PFSK-1 (cell line): ENCODE measurements around the gene RGS6.

Experiments
- FOXP2 ChIP-seq: optimal IDR thresholded peaks from 2 replicates; pipeline ENCODE3; 2011; ENCODE audit warnings: borderline replicate concordance, control low read depth, inconsistent platforms; ENCODE audit not compliant: insufficient read depth; ENCODE audit errors: extremely low read length, extremely low read depth
- POLR2AphosphoS5 ChIP-seq: IDR thresholded peaks from 2 replicates; pipeline ENCODE4 v1.6.1; 2012; ENCODE audit warnings: low read depth, mild to moderate bottlenecking, control low read depth, low read length, moderate library complexity
- SIN3A ChIP-seq: IDR thresholded peaks from 2 replicates; pipeline ENCODE4 v1.6.1; 2012; ENCODE audit warnings: mild to moderate bottlenecking, low read length, moderate library complexity, borderline replicate concordance; ENCODE audit not compliant: insufficient read depth
- TAF1 ChIP-seq: IDR thresholded peaks from 2 replicates; pipeline ENCODE4 v1.6.1; 2012; ENCODE audit warnings: low read length, control low read depth, borderline replicate concordance; ENCODE audit not compliant: insufficient read depth
- TF ChIP-seq, protein P1 (sequence below), 2 experiments: IDR thresholded peaks; 2 replicates each; pipeline versions ENCODE4 v1.6.1 to v1.8.0; 2011 to 2012; ENCODE audit warnings: low read depth in 2 of 2, low read length in 2 of 2, control low read depth in 1 of 2, inconsistent platforms in 1 of 2, mild to moderate bottlenecking in 1 of 2, moderate library complexity in 1 of 2; ENCODE audit not compliant: insufficient read depth in 1 of 2

Gene RGS6

DNA sequence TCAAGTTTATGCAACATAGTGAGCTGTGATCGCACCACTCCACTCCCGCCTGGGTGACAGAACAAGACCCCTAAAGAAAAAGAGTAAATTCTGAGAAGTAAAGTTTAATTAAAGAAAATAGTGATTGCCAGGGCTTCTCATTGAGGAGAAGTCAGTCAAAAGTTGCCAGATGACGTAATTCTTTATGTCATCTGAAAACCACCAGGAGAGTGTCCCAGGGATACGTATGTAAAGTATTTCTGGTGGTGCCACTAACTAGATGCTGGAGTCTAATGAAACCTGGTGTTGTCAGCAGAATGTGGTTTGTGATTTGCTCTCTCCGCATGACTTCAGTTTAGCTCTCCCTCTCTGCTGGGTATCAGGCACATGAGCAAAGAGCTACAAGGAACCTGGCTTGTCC is 569.2 kb downstream of the RGS6 start:
- TF ChIP-seq TAF1 (no peak), POLR2AphosphoS5 (no peak), SIN3A (no peak), FOXP2 (no peak)
- TF ChIP-seq, protein P1, sequence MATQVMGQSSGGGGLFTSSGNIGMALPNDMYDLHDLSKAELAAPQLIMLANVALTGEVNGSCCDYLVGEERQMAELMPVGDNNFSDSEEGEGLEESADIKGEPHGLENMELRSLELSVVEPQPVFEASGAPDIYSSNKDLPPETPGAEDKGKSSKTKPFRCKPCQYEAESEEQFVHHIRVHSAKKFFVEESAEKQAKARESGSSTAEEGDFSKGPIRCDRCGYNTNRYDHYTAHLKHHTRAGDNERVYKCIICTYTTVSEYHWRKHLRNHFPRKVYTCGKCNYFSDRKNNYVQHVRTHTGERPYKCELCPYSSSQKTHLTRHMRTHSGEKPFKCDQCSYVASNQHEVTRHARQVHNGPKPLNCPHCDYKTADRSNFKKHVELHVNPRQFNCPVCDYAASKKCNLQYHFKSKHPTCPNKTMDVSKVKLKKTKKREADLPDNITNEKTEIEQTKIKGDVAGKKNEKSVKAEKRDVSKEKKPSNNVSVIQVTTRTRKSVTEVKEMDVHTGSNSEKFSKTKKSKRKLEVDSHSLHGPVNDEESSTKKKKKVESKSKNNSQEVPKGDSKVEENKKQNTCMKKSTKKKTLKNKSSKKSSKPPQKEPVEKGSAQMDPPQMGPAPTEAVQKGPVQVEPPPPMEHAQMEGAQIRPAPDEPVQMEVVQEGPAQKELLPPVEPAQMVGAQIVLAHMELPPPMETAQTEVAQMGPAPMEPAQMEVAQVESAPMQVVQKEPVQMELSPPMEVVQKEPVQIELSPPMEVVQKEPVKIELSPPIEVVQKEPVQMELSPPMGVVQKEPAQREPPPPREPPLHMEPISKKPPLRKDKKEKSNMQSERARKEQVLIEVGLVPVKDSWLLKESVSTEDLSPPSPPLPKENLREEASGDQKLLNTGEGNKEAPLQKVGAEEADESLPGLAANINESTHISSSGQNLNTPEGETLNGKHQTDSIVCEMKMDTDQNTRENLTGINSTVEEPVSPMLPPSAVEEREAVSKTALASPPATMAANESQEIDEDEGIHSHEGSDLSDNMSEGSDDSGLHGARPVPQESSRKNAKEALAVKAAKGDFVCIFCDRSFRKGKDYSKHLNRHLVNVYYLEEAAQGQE (IDR thresholded peaks at IDR 0.05; ENCODE audit: insufficient read depth in 1 of 2, low read depth in 2 of 2, low read length in 2 of 2) = no peak

DNA sequence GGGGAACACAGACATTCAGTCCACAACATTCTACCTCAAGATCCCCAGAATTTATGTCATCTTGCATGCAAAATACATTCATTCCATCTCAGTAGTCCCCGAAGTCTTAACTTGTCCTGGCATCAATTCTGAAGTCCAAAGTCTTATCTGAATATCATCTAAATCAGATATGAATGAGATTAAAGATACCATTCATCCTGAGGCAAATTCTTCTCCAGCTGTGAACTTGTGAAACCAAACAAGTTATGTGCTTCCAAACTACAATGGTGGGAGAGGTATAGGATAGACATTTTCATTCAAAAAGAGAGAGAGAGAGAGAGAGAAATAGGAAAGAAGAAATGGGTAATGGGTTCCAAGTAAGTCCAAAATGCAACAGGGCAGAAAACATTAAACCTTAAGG is 571.0 kb downstream of the RGS6 start:
- TF ChIP-seq SIN3A = no peak
- TF ChIP-seq POLR2AphosphoS5 = no peak
- no peak for TF ChIP-seq FOXP2
- TF ChIP-seq TAF1 = no peak
- TF ChIP-seq, protein P1 (IDR thresholded peaks at IDR 0.05; ENCODE audit: insufficient read depth in 1 of 2, low read depth in 2 of 2, low read length in 2 of 2) = no peak

DNA sequence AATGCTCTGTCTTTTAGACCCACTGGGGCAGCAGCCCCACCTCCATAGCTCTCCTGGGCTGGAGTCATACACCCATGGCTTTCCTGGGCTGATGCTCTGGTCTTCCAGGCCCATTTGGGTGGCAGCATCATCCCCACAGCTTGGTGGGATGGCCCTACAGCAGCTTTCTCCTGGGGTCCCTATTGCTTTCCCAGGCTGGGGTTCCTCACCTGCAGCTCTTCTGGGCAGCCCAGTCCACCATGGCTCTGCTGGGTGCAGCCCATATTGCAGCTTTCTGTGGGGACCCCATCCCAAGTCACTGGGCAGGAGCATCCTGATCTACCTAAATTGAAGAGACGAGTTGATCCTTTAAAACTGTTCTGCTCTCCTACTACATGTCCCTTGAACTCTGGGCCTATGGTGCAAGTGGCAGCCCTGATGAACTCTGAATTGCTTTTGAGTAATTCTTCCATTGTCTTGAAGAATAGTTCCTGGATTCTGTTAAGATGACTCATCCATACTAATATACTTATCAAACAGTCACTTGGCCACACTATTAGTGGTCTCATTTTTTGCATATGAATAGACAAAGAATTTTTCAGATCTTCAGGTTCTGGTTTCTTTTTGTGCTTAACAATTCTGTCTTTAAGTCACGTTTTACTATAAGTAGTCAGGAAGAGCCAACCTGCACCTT is 571.6 kb downstream of the RGS6 start:
- TF ChIP-seq FOXP2 (no peak), POLR2AphosphoS5 (no peak), TAF1 (no peak), SIN3A (no peak)
- TF ChIP-seq, protein P1 (IDR thresholded peaks at IDR 0.05; ENCODE audit: insufficient read depth in 1 of 2, low read depth in 2 of 2, low read length in 2 of 2) = no peak

DNA sequence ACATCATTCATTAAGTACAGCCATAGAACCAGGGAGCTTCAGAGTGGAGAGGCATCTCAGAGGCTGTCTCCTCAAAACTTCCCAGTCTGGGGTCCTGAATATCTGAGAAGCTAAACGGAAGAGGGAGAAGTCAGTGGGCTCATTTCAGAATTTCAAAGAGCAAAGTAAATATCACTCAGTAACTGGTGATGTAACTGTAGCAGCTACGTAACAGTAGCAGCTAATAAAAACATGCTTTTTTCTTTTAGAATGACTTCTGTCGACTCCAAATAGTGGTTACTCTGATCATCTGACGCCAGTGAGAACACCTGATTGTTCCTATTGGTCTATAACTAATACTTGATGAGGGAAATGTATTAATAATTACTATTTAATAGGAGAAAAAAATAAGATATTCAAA is 578.3 kb downstream of the RGS6 start:
- no peak for TF ChIP-seq FOXP2
- TF ChIP-seq SIN3A = no peak
- TF ChIP-seq TAF1 = no peak
- TF ChIP-seq POLR2AphosphoS5 = no peak
- TF ChIP-seq, protein P1 (IDR thresholded peaks at IDR 0.05; ENCODE audit: insufficient read depth in 1 of 2, low read depth in 2 of 2, low read length in 2 of 2) = no peak
